A673 (cell line): ENCODE measurements around the gene ZBTB32. TPM values are rescaled to one million over a fixed set of nuclear protein-coding genes. Genes with fewer than 3 reads are reported as not detected.

Experiments used
- BruUV-seq: library from RNA; stranded (reverse); fragments of 400-500 nt; replicated peaks from 2 replicates; lab custom pipeline; 2021; lab: Mats Ljungman, UMichigan
- CTCF ChIA-PET: fragments of 300-600 bp; sonication (Branson Sonifier 250); formaldehyde crosslinking; loops from one replicate; lab custom pipeline; 2022; ENCODE audit warnings: antibody characterized with exemption; lab: Charles Lee
- POLR2A ChIA-PET: fragments of 300-600 bp; sonication (Branson Sonifier 250); formaldehyde crosslinking; loops from one replicate; lab custom pipeline; 2022; ENCODE audit warnings: antibody characterized with exemption; ENCODE audit not compliant: low non-redundant PET; lab: Charles Lee
- DNase-seq: peaks from one replicate; pipeline ENCODE4 v3.0.0-alpha.2; 2015; ENCODE audit warnings: low spot score
- H3K27ac ChIP-seq: fragments of 200-600 bp; sonication (generic); 2 replicates; pipeline ENCODE4 v1.5.1; 2016; ENCODE audit warnings: mixed run types, low read depth, mild to moderate bottlenecking, mixed read lengths, antibody characterized with exemption, low read length; ENCODE audit not compliant: poor library complexity, severe bottlenecking
- H3K27me3 ChIP-seq: fragments of 200-600 bp; sonication (generic); replicated peaks from 2 replicates; pipeline ENCODE4 v1.6.1; 2017; ENCODE audit warnings: mixed run types, low read depth, mild to moderate bottlenecking, mixed read lengths, antibody characterized with exemption, low read length; ENCODE audit not compliant: insufficient read depth, poor library complexity
- H3K36me3 ChIP-seq: fragments of 200-600 bp; sonication (generic); 2 replicates; pipeline ENCODE4 v1.6.1; 2016; ENCODE audit warnings: mixed run types, mild to moderate bottlenecking, mixed read lengths, antibody characterized with exemption, low read length; ENCODE audit not compliant: insufficient read depth, poor library complexity, severe bottlenecking
- H3K4me1 ChIP-seq: fragments of 200-600 bp; sonication (generic); 2 replicates; pipeline ENCODE4 v1.6.1; 2017; ENCODE audit warnings: mixed run types, mild to moderate bottlenecking, mixed read lengths, antibody characterized with exemption, low read length; ENCODE audit not compliant: insufficient read depth, poor library complexity, severe bottlenecking
- H3K4me3 ChIP-seq: fragments of 200-600 bp; sonication (generic); 2 replicates; pipeline ENCODE4 v1.5.1; 2016; ENCODE audit warnings: low read depth, mixed run types, mild to moderate bottlenecking, mixed read lengths, low read length; ENCODE audit not compliant: poor library complexity, severe bottlenecking
- H3K9me3 ChIP-seq: fragments of 200-600 bp; sonication (generic); 2 replicates; pipeline ENCODE4 v1.6.1; 2016; ENCODE audit warnings: mixed run types, low read depth, mild to moderate bottlenecking, mixed read lengths, antibody characterized with exemption, low read length; ENCODE audit not compliant: poor library complexity, severe bottlenecking
- EZH2 ChIP-seq: fragments of 200-600 bp; sonication (generic); IDR thresholded peaks from 2 replicates; pipeline ENCODE4 v1.6.1; 2017; ENCODE audit warnings: borderline replicate concordance, low read depth, mild to moderate bottlenecking, mixed read lengths, antibody characterized with exemption, low read length; ENCODE audit not compliant: poor library complexity, severe bottlenecking
- intact Hi-C: fragments of 100-400 bp; cut with micrococcal nuclease; formaldehyde crosslinking; loops from one replicate; pipeline ENCODE4 v1.10.0; 2022; ENCODE audit not compliant: unreplicated experiment
- total RNA-seq: library from RNA; stranded (reverse); gene quantifications from 2 replicates; pipeline ENCODE4 v1.2.3, GENCODE V29; 2021
- TF ChIP-seq, protein P1 (sequence below): fragments of 300-800, 200-600 bp; sonication (generic); conservative IDR thresholded peaks from 2 replicates; pipeline ENCODE4 v1.5.1; 2017; ENCODE audit warnings: low read depth, mild to moderate bottlenecking, antibody characterized with exemption, low read length, moderate library complexity, mixed read lengths

Gene ZBTB32
- total RNA-seq, 1 experiment from 2014 or later, result not detected

- DNase-seq, result no peak
- intact Hi-C loops, result no loop called here
- POLR2A ChIA-PET, result no interaction called here
- no peak overlapping the region for H3K27ac ChIP-seq
- no peak for TF ChIP-seq EZH2
- TF ChIP-seq, protein P1, sequence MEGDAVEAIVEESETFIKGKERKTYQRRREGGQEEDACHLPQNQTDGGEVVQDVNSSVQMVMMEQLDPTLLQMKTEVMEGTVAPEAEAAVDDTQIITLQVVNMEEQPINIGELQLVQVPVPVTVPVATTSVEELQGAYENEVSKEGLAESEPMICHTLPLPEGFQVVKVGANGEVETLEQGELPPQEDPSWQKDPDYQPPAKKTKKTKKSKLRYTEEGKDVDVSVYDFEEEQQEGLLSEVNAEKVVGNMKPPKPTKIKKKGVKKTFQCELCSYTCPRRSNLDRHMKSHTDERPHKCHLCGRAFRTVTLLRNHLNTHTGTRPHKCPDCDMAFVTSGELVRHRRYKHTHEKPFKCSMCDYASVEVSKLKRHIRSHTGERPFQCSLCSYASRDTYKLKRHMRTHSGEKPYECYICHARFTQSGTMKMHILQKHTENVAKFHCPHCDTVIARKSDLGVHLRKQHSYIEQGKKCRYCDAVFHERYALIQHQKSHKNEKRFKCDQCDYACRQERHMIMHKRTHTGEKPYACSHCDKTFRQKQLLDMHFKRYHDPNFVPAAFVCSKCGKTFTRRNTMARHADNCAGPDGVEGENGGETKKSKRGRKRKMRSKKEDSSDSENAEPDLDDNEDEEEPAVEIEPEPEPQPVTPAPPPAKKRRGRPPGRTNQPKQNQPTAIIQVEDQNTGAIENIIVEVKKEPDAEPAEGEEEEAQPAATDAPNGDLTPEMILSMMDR, result no peak
- BruUV-seq, result no TSS peak
- H3K36me3 ChIP-seq, result peaks cover 81% of the 10 kb centered on the region
- no peaks in the 10 kb centered on the region for H3K27me3 ChIP-seq
- CTCF ChIA-PET, result no interaction called here
- no peaks in the 10 kb centered on the region for H3K9me3 ChIP-seq
- no peak overlapping the region for H3K4me3 ChIP-seq
- H3K4me1 ChIP-seq, result no peaks in the 10 kb centered on the region
These were observed 29.9 kb downstream of the ZBTB32 start for GRCh38 chr19:35734273-35734672.

DNA sequence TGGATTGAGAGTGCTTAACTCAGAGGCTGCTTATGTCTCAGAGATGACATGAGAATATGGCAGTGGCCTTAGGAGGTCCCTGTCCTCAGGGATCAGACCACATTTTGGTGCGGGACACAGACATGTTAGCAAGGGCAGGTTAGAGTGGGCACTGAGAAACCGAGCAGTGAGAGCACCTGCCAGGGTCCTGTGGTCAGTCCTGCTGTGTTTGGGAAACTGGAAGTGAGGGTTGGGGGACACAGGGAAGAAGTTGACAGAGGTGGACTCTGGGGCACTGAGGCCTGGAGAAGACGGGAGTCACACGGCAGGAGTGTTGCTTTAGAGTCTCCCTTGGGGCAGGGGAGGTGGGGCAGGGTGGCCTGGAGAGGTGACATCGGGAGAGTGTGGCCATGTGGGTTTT is 30.5 kb downstream of the ZBTB32 start:
- ChIA-PET POLR2A (no interaction called here), CTCF (no interaction called here)
- Histone ChIP-seq H3K27me3 (no peaks in the 10 kb centered on the region), H3K4me3 (no peak overlapping the region), H3K4me1 (no peaks in the 10 kb centered on the region), H3K27ac (no peak overlapping the region), H3K9me3 (no peaks in the 10 kb centered on the region), H3K36me3 (peaks cover 75% of the 10 kb centered on the region)
- intact Hi-C loops, result no loop called here
- TF ChIP-seq, protein P1, result no peak
- no peak for TF ChIP-seq EZH2
- no peak for DNase-seq
- BruUV-seq, result no TSS peak

DNA sequence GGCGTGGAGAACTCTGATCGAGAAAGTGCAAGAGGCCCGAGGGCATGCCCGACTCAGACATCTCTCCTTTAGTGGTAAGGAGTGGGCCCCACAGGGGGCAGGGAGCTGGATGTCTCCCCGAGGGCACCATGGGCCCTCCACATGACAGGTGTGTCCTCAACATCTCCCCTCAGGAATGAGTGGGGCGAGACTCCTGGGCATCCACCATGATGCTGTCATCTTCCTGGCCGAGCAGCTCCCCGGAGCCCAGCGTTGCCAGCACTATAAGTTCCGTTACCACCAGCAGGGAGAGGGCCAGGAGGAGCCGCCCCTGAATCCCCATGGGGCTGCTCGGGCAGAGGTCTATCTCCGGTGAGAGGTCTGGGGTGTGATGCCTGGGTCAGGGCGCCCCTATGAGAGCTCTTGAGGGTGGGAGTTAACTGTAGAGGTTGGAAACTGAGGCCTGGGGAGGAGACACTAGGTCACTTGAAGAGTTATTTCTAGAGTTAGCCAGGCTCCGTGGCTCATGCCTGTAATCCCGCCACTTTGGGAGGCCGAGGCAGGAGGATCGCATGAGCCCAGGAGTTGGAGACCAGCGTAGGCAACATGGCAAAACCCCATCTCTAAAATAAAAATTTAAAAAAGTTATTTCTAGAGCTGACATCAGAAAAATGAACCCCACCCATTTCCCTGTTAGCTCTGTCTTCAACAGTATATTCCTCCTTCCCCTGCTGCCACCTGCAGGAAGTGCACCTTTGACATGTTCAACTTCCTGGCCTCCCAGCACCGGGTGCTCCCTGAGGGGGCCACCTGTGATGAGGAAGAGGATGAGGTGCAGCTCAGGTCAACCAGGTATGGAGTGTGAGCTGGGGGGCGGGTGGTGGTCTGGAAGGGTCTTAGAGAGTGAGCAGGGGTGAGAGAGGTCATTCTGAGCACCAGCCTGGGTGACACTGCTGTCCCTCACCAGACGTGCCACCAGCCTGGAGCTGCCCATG is 32.8 kb downstream of the ZBTB32 start:
- Histone ChIP-seq H3K4me3 (no peak overlapping the region), H3K9me3 (no peaks in the 10 kb centered on the region), H3K4me1 (no peaks in the 10 kb centered on the region), H3K36me3 (peaks cover 52% of the 10 kb centered on the region), H3K27ac (no peak overlapping the region), H3K27me3 (no peaks in the 10 kb centered on the region)
- intact Hi-C loops, result no loop called here
- BruUV-seq, result no TSS peak
- TF ChIP-seq, protein P1, result no peak
- TF ChIP-seq EZH2, result no peak
- no peak for DNase-seq
- ChIA-PET CTCF (no interaction called here), POLR2A (interaction anchor here (0.6 kb wide), 1 partner anchor 89 kb away, joined by 4 read pairs; the partner anchor contains the start of gene COX6B1)
